Astrocyte (in vitro differentiated cells and primary cell): ENCODE measurements around the gene ZNF8.
"Not testable (repeated sequence)": the region's sequence is repeated elsewhere in the genome, so short reads cannot be mapped to it uniquely, and the experiment has no call there.

Source experiments
- EZH2 ChIP-seq: IDR thresholded peaks from 2 replicates; pipeline ENCODE4 v1.6.1; 2012; ENCODE audit warnings: mild to moderate bottlenecking, low read length, inconsistent platforms; ENCODE audit not compliant: insufficient read depth
- TF ChIP-seq, protein P1 (sequence below): IDR thresholded peaks from 2 replicates; pipeline ENCODE4 v1.5.1; 2011; ENCODE audit warnings: low read depth, mild to moderate bottlenecking, inconsistent platforms, low read length, moderate library complexity; ENCODE audit not compliant: insufficient read depth

DNA sequence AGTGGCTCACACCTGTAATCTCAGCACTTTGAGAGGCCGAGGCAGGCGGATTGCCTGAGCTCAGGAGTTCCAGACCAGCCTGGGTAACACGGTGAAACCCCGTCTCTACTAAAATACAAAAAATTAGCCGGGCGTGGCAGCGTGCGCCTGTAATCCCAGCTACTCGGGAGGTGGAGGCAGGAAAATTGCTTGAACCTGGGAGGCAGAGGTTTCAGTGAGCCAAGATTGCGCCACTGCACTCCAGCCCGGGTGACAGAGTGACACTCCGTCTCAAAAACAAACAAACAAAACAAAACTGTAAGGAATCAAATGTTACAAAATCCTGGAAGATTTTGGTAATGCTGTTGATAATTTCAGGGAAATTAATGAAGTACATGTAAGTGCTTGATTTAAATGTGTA, 69.3 kb downstream of the ZNF8 start:
- TF ChIP-seq, protein P1, sequence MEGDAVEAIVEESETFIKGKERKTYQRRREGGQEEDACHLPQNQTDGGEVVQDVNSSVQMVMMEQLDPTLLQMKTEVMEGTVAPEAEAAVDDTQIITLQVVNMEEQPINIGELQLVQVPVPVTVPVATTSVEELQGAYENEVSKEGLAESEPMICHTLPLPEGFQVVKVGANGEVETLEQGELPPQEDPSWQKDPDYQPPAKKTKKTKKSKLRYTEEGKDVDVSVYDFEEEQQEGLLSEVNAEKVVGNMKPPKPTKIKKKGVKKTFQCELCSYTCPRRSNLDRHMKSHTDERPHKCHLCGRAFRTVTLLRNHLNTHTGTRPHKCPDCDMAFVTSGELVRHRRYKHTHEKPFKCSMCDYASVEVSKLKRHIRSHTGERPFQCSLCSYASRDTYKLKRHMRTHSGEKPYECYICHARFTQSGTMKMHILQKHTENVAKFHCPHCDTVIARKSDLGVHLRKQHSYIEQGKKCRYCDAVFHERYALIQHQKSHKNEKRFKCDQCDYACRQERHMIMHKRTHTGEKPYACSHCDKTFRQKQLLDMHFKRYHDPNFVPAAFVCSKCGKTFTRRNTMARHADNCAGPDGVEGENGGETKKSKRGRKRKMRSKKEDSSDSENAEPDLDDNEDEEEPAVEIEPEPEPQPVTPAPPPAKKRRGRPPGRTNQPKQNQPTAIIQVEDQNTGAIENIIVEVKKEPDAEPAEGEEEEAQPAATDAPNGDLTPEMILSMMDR: not testable (repeated sequence)
- TF ChIP-seq EZH2: not testable (repeated sequence)
